Measurements from ENCODE around the gene SLC2A1. TPM values are rescaled to one million over a fixed set of nuclear protein-coding genes. Genes with fewer than 3 reads are reported as not detected.

SLC2A1 gene
- total and polyA plus RNA-seq, 2 of the 13 experiments (the other 11 are each of a cell fraction or from before 2014, with no cell fraction given) = 125 to 423 TPM

GRCh38 chr1:42923367-42924081 lies 35.1 kb downstream of the SLC2A1 start:
- TF ChIP-seq ZBTB8A (CRISPR knock-in tag; IDR thresholded peaks at IDR 0.05; ENCODE audit: borderline replicate concordance, low read depth) = no peak
- TF ChIP-seq TIGD3 (CRISPR knock-in tag; IDR thresholded peaks at IDR 0.05; ENCODE audit: borderline replicate concordance) = no peak
- TF ChIP-seq, protein P1, sequence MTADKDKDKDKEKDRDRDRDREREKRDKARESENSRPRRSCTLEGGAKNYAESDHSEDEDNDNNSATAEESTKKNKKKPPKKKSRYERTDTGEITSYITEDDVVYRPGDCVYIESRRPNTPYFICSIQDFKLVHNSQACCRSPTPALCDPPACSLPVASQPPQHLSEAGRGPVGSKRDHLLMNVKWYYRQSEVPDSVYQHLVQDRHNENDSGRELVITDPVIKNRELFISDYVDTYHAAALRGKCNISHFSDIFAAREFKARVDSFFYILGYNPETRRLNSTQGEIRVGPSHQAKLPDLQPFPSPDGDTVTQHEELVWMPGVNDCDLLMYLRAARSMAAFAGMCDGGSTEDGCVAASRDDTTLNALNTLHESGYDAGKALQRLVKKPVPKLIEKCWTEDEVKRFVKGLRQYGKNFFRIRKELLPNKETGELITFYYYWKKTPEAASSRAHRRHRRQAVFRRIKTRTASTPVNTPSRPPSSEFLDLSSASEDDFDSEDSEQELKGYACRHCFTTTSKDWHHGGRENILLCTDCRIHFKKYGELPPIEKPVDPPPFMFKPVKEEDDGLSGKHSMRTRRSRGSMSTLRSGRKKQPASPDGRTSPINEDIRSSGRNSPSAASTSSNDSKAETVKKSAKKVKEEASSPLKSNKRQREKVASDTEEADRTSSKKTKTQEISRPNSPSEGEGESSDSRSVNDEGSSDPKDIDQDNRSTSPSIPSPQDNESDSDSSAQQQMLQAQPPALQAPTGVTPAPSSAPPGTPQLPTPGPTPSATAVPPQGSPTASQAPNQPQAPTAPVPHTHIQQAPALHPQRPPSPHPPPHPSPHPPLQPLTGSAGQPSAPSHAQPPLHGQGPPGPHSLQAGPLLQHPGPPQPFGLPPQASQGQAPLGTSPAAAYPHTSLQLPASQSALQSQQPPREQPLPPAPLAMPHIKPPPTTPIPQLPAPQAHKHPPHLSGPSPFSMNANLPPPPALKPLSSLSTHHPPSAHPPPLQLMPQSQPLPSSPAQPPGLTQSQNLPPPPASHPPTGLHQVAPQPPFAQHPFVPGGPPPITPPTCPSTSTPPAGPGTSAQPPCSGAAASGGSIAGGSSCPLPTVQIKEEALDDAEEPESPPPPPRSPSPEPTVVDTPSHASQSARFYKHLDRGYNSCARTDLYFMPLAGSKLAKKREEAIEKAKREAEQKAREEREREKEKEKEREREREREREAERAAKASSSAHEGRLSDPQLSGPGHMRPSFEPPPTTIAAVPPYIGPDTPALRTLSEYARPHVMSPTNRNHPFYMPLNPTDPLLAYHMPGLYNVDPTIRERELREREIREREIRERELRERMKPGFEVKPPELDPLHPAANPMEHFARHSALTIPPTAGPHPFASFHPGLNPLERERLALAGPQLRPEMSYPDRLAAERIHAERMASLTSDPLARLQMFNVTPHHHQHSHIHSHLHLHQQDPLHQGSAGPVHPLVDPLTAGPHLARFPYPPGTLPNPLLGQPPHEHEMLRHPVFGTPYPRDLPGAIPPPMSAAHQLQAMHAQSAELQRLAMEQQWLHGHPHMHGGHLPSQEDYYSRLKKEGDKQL (CRISPR knock-in tag; IDR thresholded peaks at IDR 0.05; ENCODE audit: low read depth) = no peak
- TF ChIP-seq NFIB (CRISPR knock-in tag; IDR thresholded peaks at IDR 0.05; ENCODE audit: borderline replicate concordance) = no peak
- TF ChIP-seq DMAP1 (CRISPR knock-in tag; IDR thresholded peaks at IDR 0.05) = no peak
- no peak for TF ChIP-seq GTF3A (CRISPR knock-in tag; conservative IDR thresholded peaks at IDR 0.05)
- peak; percentile 6 for TF ChIP-seq CCAR2 (optimal IDR thresholded peaks at IDR 0.05; ENCODE audit: low read depth, low read length)
- no peak for TF ChIP-seq TEAD2 (CRISPR knock-in tag; IDR thresholded peaks at IDR 0.05)
- TF ChIP-seq, protein P2, sequence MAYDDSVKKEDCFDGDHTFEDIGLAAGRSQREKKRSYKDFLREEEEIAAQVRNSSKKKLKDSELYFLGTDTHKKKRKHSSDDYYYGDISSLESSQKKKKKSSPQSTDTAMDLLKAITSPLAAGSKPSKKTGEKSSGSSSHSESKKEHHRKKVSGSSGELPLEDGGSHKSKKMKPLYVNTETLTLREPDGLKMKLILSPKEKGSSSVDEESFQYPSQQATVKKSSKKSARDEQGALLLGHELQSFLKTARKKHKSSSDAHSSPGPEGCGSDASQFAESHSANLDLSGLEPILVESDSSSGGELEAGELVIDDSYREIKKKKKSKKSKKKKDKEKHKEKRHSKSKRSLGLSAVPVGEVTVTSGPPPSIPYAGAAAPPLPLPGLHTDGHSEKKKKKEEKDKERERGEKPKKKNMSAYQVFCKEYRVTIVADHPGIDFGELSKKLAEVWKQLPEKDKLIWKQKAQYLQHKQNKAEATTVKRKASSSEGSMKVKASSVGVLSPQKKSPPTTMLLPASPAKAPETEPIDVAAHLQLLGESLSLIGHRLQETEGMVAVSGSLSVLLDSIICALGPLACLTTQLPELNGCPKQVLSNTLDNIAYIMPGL (CRISPR knock-in tag; IDR thresholded peaks at IDR 0.05; ENCODE audit: borderline replicate concordance in 1 of 2, low read depth in 1 of 2) = peak in 1 of 2 experiments; percentile 13; a peak in 2 of 4 replicates
- no peak for TF ChIP-seq ZFP41 (CRISPR knock-in tag; IDR thresholded peaks at IDR 0.05; ENCODE audit: borderline replicate concordance)
- no peak for TF ChIP-seq ZNF12 (CRISPR knock-in tag; IDR thresholded peaks at IDR 0.05)
- TF ChIP-seq CC2D1A (CRISPR knock-in tag; IDR thresholded peaks at IDR 0.05) = no peak
- Histone ChIP-seq H2AFZ (ENCODE audit: low read length) (peak overlapping the region; percentile 64), H3K79me2 (ENCODE audit: insufficient read depth, low read length) (no peaks in the 10 kb centered on the region), H3K4me2 (ENCODE audit: low read depth, low read length) (peak overlapping the region; percentile 88), H4K20me1 (ENCODE audit: insufficient read depth, low read length) (peaks cover 27% of the 10 kb centered on the region), H3K4me1 (ENCODE audit: insufficient read depth, low read length) (peaks cover 46% of the 10 kb centered on the region), H3K36me3 (replicated peaks in 1 of 2; ENCODE audit: control insufficient read depth in 1 of 2, insufficient read depth in 2 of 2, low read length in 2 of 2) (peaks cover 23 to 33% of the 10 kb centered on the region in 2 experiments), H3K9ac (ENCODE audit: insufficient read depth, low read depth, low read length) (peak overlapping the region; percentile 55), H3K27ac (ENCODE audit: extremely low read length, insufficient read depth, low read length) (no peak overlapping the region), H3K4me3 (replicated peaks in 1 of 3; ENCODE audit: insufficient read depth in 1 of 3, low read depth in 2 of 3, low read length in 3 of 3) (peak overlapping the region; percentile 21 to 74 (median 55)), H3K9me3 (ENCODE audit: low read length) (no peaks in the 10 kb centered on the region), H3K27me3 (ENCODE audit: control insufficient read depth in 1 of 2, insufficient read depth in 2 of 2, low read length in 2 of 2) (no peaks in the 10 kb centered on the region)
- ChIA-PET POLR2A (interaction anchor here (0.8 to 4.2 kb wide), 5 partner anchors 33 to 151 kb away, joined by 3 to 18 read pairs (median 4); partner anchors contain the start of gene ZNF691), CTCF (ENCODE audit: low intra/inter-chr PET ratio, low total read pairs) (interaction anchor here (1.2 to 3.4 kb wide), 2 partner anchors 145 to 150 kb away, joined by 4 to 31 read pairs; no protein-coding TSS in a partner anchor)
- intact Hi-C loops (cut with micrococcal nuclease; ENCODE audit: unreplicated experiment) = loop anchor here (5.0 kb wide), 1 partner anchor 34 kb away; the partner anchor contains the start of gene SLC2A1
- BruUV-seq (replicated peaks) = no TSS peak
- ATAC-seq (no peak), FAIRE-seq (no peak), DNase-seq (ENCODE audit: low spot score) (no peak)
- in situ Hi-C loops (cut with HindIII; ENCODE audit: extremely low pct_ligation_motif_present, low pct_unique_long_range_greater_than_20kb) = loop anchor here (25.0 kb wide), 1 partner anchor 489 kb away; no protein-coding TSS in a partner anchor
- 5% methylated on average over 14 of the region's 14 CpGs for WGBS (ENCODE audit: low lambda C conversion rate)
